ENCODE results near the gene CAMSAP1.
"Not testable (repeated sequence)": the region's sequence is repeated elsewhere in the genome, so short reads cannot be mapped to it uniquely, and the experiment has no call there.

CAMSAP1 gene, protein sequence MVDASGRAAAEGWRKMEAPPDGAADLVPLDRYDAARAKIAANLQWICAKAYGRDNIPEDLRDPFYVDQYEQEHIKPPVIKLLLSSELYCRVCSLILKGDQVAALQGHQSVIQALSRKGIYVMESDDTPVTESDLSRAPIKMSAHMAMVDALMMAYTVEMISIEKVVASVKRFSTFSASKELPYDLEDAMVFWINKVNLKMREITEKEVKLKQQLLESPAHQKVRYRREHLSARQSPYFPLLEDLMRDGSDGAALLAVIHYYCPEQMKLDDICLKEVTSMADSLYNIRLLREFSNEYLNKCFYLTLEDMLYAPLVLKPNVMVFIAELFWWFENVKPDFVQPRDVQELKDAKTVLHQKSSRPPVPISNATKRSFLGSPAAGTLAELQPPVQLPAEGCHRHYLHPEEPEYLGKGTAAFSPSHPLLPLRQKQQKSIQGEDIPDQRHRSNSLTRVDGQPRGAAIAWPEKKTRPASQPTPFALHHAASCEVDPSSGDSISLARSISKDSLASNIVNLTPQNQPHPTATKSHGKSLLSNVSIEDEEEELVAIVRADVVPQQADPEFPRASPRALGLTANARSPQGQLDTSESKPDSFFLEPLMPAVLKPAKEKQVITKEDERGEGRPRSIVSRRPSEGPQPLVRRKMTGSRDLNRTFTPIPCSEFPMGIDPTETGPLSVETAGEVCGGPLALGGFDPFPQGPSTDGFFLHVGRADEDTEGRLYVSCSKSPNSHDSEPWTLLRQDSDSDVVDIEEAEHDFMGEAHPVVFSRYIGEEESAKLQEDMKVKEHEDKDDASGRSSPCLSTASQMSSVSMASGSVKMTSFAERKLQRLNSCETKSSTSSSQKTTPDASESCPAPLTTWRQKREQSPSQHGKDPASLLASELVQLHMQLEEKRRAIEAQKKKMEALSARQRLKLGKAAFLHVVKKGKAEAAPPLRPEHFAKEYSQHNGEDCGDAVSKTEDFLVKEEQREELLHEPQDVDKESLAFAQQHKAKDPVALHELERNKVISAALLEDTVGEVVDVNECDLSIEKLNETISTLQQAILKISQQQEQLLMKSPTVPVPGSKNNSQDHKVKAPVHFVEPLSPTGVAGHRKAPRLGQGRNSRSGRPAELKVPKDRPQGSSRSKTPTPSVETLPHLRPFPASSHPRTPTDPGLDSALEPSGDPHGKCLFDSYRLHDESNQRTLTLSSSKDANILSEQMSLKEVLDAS (N-terminal part only)

GRCh38 chr9:135907431-135908092 is at the start of gene CAMSAP1:
TSS of gene CAMSAP1 (minus strand) at chr9:135907546. CDS start at chr9:135907159, 387 bp downstream.
- DNase-seq (ENCODE audit: low spot score), result peak; percentile 96

- DNase-seq (ENCODE audit: low spot score), result no peak
These were observed 49.4 kb upstream of the CAMSAP1 start for GRCh38 chr9:135956802-135957174.

- no peak for DNase-seq (ENCODE audit: low spot score)
These were observed 48.8 kb upstream of the CAMSAP1 start for GRCh38 chr9:135955934-135956801.

DNA sequence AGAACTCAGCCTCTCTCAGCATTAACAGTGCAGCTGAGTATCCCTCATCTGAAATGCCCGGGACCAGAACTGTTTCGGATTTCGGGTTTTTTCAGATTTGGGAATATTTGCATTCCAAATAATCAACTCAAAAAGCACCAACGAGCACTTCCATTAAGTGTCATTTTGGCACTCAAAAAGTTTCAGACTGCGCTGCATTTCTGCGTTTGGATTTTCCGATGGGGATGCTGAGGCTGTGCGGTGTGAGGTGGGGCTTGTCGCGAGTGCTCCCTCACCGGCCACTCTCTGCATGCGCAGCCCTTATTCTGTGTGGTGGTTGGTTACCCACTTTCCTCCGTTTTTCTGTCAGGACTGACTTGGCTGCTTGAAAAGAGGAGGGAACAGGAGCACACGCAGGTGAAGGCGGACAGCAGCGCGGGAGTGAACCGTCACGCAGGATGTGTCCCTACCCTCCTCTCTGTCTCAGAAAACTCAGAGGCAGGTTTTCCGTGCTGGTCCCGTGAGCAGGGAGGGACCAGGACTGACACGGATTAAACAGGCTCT is 45.4 kb upstream of the CAMSAP1 start:
- DNase-seq (ENCODE audit: low spot score), result no peak

GRCh38 chr9:135951889-135952663 is 44.7 kb upstream of the CAMSAP1 start:
- DNase-seq (ENCODE audit: low spot score), result peak; percentile 52

DNA sequence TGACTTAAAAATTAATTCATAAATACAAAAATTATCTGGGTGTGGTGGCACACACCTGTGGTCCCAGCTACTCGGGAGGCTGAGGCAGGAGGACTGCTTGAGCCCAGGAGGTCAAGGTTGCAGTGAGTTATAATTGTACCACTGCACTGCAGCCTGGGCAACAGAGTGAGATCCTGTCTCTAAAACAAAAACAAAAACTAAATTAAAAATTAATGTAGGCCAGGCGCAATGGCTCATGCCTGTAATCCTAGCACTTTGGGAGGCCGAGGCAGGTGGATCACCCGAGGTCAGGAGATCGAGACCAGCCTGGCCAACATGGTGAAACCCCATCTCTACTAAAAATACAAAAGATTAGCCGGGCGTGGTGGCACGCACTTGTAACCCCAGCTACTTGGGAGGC is 44.0 kb upstream of the CAMSAP1 start:
- not testable (repeated sequence) for DNase-seq (ENCODE audit: low spot score)

GRCh38 chr9:135950841-135951240 is 43.5 kb upstream of the CAMSAP1 start:
- DNase-seq (ENCODE audit: low spot score), result not testable (repeated sequence)

- no peak for DNase-seq (ENCODE audit: low spot score)
These were observed 42.9 kb upstream of the CAMSAP1 start for GRCh38 chr9:135950135-135950682.

- no peak for DNase-seq (ENCODE audit: low spot score)
These were observed 42.3 kb upstream of the CAMSAP1 start for GRCh38 chr9:135949501-135950134.

DNA sequence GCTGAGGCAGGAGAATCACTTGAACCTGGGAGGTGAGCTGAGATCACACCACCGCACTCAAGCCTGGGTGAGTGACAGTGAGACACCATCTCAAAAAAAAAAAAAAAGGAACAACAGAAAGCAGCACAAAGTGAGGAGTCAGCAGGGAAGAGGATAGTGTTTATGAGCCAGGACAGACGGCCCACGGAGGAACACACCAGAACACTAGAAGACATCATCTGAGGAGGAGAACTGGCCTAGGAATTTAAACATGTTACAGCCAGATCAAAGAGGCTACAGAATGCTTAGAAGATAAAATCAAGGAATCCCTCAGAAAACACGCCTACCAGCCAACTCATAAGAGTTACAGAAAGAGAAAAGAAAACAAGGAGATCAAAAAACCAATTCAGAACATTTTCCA is 41.6 kb upstream of the CAMSAP1 start:
- DNase-seq (ENCODE audit: low spot score), result no peak

DNA sequence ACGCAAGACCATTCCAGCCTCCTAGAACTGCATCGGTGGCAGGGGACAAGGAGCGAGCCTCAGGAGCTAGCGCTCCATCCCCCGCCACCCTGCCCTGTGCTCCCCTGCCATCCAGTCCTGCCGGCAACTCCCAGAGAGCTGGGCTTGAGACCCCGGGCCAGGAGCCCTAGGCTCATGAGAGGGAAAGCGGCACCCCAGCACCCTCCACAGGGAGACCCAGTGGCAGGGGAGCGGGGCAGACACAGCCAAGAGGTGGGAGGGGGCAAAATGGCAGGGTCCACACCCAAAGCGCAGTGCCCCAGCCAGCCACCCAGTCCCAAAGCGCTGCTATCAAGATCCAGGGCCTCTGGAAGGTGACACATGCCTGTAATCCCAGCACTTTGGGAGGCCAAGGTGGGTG is 41.1 kb upstream of the CAMSAP1 start:
- no peak for DNase-seq (ENCODE audit: low spot score)

DNA sequence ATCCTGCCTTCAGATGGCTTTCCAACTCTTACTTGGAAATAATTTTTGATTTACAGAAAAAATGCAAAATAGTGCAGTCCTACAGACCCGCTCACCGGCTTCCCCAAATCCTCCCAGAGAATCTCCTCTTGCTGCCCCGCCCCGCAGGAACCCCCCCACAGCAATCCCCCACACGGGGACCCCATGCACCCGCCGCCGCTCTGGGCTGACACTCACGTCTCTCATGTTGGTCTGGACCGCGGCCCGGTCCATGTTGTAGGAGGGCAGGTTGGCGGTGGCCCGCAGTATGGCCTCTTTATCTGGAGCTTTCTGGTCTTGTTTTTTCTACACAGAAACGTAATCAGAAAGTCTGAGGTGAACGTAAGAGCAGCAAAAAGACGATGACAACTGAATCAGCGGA is 40.2 kb upstream of the CAMSAP1 start:
- no peak for DNase-seq (ENCODE audit: low spot score)

GRCh38 chr9:135947105-135947504 is 39.8 kb upstream of the CAMSAP1 start:
- DNase-seq (ENCODE audit: low spot score), result not testable (repeated sequence)

- DNase-seq (ENCODE audit: low spot score), result no peak
These were observed 39.1 kb upstream of the CAMSAP1 start for GRCh38 chr9:135946392-135946994.

DNA sequence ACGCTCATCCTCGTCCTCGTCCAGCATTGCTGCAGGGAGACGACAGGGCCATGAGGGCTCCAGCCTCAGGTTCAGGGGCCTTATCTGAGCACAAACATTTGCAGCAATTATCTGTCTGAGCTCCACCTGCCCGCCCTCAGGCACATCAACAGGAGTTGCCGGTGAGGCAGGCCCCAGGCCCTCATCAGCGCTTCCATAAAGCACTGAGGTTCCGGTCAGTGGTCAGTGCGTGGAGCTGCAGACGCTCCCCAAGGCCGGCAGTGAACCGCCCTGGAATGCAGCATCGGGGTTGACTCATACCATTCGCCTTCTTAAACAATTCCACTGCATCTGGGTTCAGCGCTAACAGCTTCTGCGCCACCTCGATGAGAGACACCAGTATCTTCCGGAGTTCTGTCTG is 38.6 kb upstream of the CAMSAP1 start:
- no peak for DNase-seq (ENCODE audit: low spot score)

- no peak for DNase-seq (ENCODE audit: low spot score)
These were observed 37.3 kb upstream of the CAMSAP1 start for GRCh38 chr9:135944444-135945252.

- not testable (repeated sequence) for DNase-seq (ENCODE audit: low spot score)
These were observed 36.3 kb upstream of the CAMSAP1 start for GRCh38 chr9:135943604-135944003.
